ENCODE measurements around the gene TRPM5. TPM values are rescaled to one million over a fixed set of nuclear protein-coding genes. Genes with fewer than 3 reads are reported as not detected.

TRPM5 gene
- total RNA-seq, 4 donors from 2014 or later = not detected

DNA sequence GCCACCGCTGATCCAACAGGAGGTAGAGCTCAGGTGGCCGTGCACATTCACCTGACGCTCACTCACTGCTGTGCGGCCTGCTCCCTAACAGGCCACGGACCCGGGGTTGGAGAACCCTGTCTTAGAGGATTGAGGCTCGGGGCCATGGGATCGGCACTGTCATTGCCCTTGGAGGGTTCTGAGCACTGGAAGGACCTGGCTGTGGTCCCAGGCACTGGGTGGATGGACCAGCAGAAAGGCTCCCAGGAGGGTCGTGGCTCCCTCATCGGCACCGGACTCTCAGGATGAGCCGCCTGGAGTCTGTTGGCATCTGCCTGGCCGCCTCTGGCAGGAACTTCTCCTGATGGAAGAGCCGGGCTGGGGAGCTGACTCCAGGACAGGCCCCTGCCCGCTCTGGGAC lies 7.0 kb upstream of the TRPM5 start:
- intact Hi-C loops (cut with DNase I; ENCODE audit: low total_unique reads) = no loop called here
- WGBS, 2 donors = 79 to 90% methylated on average over 10 to 15 of the region's 15 CpGs
- TF ChIP-seq, protein P1, sequence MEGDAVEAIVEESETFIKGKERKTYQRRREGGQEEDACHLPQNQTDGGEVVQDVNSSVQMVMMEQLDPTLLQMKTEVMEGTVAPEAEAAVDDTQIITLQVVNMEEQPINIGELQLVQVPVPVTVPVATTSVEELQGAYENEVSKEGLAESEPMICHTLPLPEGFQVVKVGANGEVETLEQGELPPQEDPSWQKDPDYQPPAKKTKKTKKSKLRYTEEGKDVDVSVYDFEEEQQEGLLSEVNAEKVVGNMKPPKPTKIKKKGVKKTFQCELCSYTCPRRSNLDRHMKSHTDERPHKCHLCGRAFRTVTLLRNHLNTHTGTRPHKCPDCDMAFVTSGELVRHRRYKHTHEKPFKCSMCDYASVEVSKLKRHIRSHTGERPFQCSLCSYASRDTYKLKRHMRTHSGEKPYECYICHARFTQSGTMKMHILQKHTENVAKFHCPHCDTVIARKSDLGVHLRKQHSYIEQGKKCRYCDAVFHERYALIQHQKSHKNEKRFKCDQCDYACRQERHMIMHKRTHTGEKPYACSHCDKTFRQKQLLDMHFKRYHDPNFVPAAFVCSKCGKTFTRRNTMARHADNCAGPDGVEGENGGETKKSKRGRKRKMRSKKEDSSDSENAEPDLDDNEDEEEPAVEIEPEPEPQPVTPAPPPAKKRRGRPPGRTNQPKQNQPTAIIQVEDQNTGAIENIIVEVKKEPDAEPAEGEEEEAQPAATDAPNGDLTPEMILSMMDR (IDR thresholded peaks at IDR 0.05) = no peak
- no peak for TF ChIP-seq POLR2A (IDR thresholded peaks at IDR 0.05)
- H3K4me3 ChIP-seq (ENCODE audit: low read depth, poor library complexity, severe bottlenecking) = no peak overlapping the region
- no peak for DNase-seq (ENCODE audit: low spot score in 2 of 2)

DNA sequence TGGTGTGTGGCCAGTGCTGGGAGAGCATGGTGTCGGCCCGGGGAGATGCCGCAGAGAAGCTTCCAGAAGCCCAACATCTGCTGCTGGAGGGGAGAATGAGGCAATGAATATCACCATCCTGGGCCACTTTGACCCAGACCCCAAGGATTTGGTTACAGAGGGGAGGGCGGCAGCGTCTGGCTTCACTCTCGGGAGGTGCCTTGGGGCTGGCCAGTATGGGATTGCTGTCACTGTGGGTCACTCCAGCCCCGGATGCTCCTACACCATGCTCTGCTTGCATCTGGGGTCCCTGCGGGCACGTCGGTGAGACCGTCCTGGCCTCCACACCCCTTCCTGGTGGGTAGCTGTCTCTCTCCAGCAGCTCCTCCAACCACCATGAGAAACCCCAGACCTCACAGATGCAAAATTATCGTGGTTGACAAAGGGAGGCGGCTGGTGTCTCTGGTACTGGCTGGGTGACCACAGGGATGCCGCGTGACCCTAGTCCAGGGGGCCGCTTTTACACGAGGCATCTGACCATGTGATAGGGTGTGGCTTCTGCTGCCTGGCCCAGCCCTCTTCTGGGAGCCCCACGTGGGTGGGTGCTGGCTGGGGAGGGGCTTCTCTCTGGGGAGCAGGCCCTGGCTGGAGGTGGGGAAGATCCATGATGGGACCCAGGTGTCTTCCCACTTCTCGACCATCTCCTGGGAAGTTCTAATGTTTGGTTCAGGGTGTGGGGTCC lies 6.2 kb upstream of the TRPM5 start:
- intact Hi-C loops (cut with DNase I; ENCODE audit: low total_unique reads) = no loop called here
- H3K4me3 ChIP-seq (ENCODE audit: low read depth, poor library complexity, severe bottlenecking) = no peak overlapping the region
- DNase-seq (ENCODE audit: low spot score in 2 of 2) = no peak
- no peak for TF ChIP-seq POLR2A (IDR thresholded peaks at IDR 0.05)
- TF ChIP-seq, protein P1 (IDR thresholded peaks at IDR 0.05) = no peak
- WGBS, 2 donors = 85% methylated on average over 19 of the region's 19 CpGs

DNA sequence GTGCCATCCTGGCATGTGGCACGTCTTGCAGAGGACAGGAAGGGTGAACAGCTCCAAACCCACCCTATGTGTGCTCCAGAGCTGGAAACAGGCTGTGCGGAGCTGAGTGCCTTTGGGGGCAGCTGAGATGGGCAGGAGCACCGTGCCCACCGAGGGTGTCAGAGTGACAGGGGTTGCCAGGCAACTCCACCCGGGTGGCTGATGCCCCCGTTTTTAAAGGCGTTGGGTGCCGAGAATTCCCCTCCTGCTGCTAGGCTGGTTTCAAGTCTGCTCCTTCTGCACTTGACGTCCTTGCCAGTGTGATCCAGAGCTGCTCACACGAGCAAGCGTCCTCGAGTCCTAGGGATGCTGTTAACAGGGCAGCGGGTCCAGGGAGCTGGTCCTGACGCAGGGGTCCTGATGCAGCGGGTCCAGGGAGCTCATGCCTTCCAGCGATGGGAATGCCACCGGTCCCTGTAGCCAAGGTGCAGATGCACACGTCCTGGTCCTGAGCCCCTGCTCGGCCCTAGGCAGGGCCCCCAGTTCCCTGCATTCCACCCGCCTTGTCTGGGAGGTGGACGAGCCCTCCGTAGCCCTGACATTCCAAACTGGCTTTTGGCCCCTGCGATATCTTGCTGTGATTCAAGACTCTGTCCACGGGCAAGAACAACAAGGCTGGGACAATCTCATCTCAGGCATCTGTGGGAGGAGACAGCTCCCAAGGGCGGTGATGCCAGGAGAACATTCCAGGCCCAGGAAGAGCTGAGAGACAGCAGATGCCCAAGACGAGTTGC lies 5.4 kb upstream of the TRPM5 start:
- WGBS, 2 donors = 77 to 80% methylated on average over 26 of the region's 26 CpGs
- no peak for DNase-seq (ENCODE audit: low spot score in 2 of 2)
- no peak for TF ChIP-seq POLR2A (IDR thresholded peaks at IDR 0.05)
- TF ChIP-seq, protein P1 (IDR thresholded peaks at IDR 0.05) = no peak
- H3K4me3 ChIP-seq (ENCODE audit: low read depth, poor library complexity, severe bottlenecking) = no peak overlapping the region
- intact Hi-C loops (cut with DNase I; ENCODE audit: low total_unique reads) = no loop called here

DNA sequence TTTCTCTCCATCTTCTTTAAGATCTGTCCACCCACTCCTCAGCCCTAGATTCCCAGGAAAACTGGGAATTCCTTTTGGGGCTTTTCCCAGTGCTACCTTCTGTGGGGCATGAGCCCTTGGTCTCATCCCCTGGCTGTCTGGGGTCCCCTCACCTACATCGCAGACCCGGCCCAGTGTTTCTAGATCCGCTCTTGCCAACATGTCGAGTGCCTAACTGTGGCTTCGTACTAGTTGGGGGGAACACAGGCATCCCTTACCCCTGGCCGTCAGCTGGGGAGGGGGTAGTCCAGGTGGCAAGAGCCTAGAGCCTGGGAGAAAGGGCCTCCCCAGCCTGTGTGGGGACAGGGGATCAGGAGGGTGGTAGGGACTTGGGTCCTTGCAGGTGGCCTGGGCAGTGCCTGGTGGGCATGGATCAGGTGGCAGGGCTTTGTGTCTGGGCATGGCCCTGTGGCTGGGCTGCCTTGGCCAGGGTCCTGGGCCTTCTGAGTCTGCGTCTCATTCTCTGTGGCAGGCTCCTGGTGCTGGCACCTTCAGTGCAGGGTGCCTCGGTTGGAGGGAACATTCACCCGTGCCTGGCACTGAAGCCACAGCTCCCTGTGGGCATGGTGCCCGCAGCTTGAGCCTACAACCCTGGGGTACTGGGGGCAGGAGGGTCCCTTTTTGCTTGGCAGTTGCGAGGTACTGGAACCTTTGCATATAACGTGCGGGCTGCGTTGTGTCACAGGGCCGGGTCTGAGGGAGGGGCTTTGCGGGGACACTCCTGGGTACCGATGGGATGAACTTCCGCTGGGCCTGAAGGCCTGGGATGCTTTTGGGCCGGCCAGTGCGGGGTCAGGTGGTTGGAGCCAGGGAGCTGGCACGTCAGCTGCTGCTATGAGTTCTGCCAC lies 4.6 kb upstream of the TRPM5 start:
- WGBS, 2 donors = 79 to 86% methylated on average over 9 to 21 of the region's 21 CpGs

DNA sequence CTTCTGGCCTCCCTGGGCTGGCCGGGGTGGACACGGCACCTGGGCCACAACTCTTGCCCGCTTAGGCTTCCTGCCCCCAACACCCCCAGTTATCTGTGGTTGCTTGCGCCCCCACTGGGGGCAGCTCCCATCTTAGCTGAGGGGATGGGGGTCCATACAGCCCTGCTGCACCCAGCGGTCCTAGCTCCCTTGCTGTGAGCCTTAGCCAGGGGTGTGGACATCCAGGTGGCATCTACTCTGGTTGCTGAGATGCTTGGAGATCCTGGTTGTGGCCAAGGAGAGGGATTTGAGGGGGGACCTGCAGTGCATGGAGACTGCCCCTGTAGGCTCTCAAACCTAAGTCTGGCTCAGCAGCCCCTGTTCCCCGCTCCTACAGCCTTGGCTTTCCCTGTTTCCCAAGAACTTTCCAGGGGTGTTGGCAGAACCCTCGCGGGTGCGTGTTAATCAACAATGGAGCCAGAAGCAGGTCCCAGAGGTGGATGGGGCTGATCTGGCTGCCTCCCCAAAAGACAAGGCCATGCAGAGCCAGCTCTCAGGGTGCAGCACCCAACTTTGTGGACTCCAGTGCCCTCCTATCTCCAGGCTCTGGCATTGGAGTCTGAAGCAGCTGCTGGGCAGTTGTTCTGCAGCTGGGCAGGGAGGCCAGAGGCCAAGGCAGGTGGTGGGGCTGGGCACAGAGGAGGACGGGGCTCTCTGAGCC lies 3.8 kb upstream of the TRPM5 start:
- TF ChIP-seq, protein P1 (IDR thresholded peaks at IDR 0.05) = no peak
- no peak overlapping the region for H3K4me3 ChIP-seq (ENCODE audit: low read depth, poor library complexity, severe bottlenecking)
- 80 to 85% methylated on average over 7 to 10 of the region's 10 CpGs for WGBS, 2 donors
- DNase-seq (ENCODE audit: low spot score in 2 of 2) = no peak
- intact Hi-C loops (cut with DNase I; ENCODE audit: low total_unique reads) = no loop called here

More for the DNA sequence above, 4.6 kb upstream of the TRPM5 start:
- intact Hi-C loops (cut with DNase I; ENCODE audit: low total_unique reads) = no loop called here
- no peak for DNase-seq (ENCODE audit: low spot score in 2 of 2)
- TF ChIP-seq, protein P1 (IDR thresholded peaks at IDR 0.05) = no peak
- no peak for TF ChIP-seq POLR2A (IDR thresholded peaks at IDR 0.05)
- H3K4me3 ChIP-seq (ENCODE audit: low read depth, poor library complexity, severe bottlenecking) = no peak overlapping the region
